HEK293 (cell line): ENCODE measurements around the gene PRSS33.

Experiments
- CTCF ChIA-PET: fragments of 350-600 bp; formaldehyde crosslinking; extraction: SDS; loops from one replicate; lab custom pipeline; 2021; ENCODE audit warnings: antibody characterized with exemption; lab: Yijun Ruan, JAX
- POLR2A ChIA-PET: fragments of 300-600 bp; formaldehyde crosslinking; extraction: SDS; loops from one replicate; lab custom pipeline; 2020; ENCODE audit warnings: antibody characterized with exemption, inconsistent platforms; lab: Yijun Ruan, JAX
- H3K27ac ChIP-seq: fragments of 200-500 bp; sonication (Bioruptor generic); 2 replicates; pipeline ENCODE4 v1.5.1; 2014; ENCODE audit warnings: low read depth, low read length, control low read depth, inconsistent platforms; ENCODE audit errors: extremely low read depth
- H3K36me3 ChIP-seq, 2 experiments: fragments of 200-500 bp in 1 of 2; sonication (Bioruptor generic) in 1 of 2; 1 replicate in 1 of 2; 2 replicates in 1 of 2; pipeline ENCODE4 v1.5.1; 2014 to 2017; ENCODE audit warnings: inconsistent platforms in 2 of 2, low read length in 2 of 2; ENCODE audit not compliant: control insufficient read depth in 2 of 2, insufficient read depth in 1 of 2
- H3K4me1 ChIP-seq: fragments of 200-500 bp; sonication (Bioruptor generic); 2 replicates; pipeline ENCODE4 v1.5.1; 2014; ENCODE audit warnings: mild to moderate bottlenecking, low read length, inconsistent platforms; ENCODE audit not compliant: control insufficient read depth, insufficient read depth
- H3K4me3 ChIP-seq: 2 replicates; pipeline ENCODE4 v1.5.1; 2011; ENCODE audit warnings: low read depth, mild to moderate bottlenecking, control low read depth, low read length, moderate library complexity
- H3K9me3 ChIP-seq: fragments of 200-500 bp; sonication (Bioruptor generic); 2 replicates; pipeline ENCODE4 v1.5.1; 2014; ENCODE audit warnings: low read depth, low read length, inconsistent platforms; ENCODE audit not compliant: control insufficient read depth, insufficient read depth
- GFI1B ChIP-seq: fragments of 450-650 bp; formaldehyde crosslinking; IDR thresholded peaks from 2 replicates; pipeline ENCODE4 v1.5.1; 2016; ENCODE audit warnings: missing biosample characterization, missing genetic modification characterization
- GLIS1 ChIP-seq: fragments of 450-650 bp; formaldehyde crosslinking; IDR thresholded peaks from 2 replicates; pipeline ENCODE4 v1.5.1; 2016; ENCODE audit warnings: missing biosample characterization, missing genetic modification characterization
- OSR2 ChIP-seq: fragments of 450-650 bp; formaldehyde crosslinking; IDR thresholded peaks from 2 replicates; pipeline ENCODE4 v1.5.1; 2016; ENCODE audit warnings: missing biosample characterization, missing genetic modification characterization
- SETDB1 ChIP-seq: IDR thresholded peaks from one replicate; pipeline ENCODE4 v1.6.1; 2017; ENCODE audit warnings: mild to moderate bottlenecking, low read length, moderate library complexity, mixed read lengths; ENCODE audit not compliant: insufficient read length
- ZBTB21 ChIP-seq: fragments of 450-650 bp; formaldehyde crosslinking; IDR thresholded peaks from 2 replicates; pipeline ENCODE4 v1.5.1; 2017; ENCODE audit warnings: missing biosample characterization, missing genetic modification characterization
- ZBTB6 ChIP-seq: fragments of 450-650 bp; formaldehyde crosslinking; IDR thresholded peaks from 2 replicates; pipeline ENCODE4 v1.5.1; 2017; ENCODE audit warnings: missing biosample characterization, missing genetic modification characterization
- ZBTB8A ChIP-seq: fragments of 450-650 bp; formaldehyde crosslinking; IDR thresholded peaks from 2 replicates; pipeline ENCODE4 v1.5.1; 2016; ENCODE audit warnings: missing biosample characterization, missing genetic modification characterization
- ZFP3 ChIP-seq: fragments of 450-650 bp; formaldehyde crosslinking; IDR thresholded peaks from 2 replicates; pipeline ENCODE4 v1.5.1; 2016; ENCODE audit warnings: low read depth, missing biosample characterization, missing genetic modification characterization
- ZIC2 ChIP-seq: fragments of 450-650 bp; formaldehyde crosslinking; IDR thresholded peaks from 2 replicates; pipeline ENCODE4 v1.5.1; 2016; ENCODE audit warnings: missing biosample characterization, missing genetic modification characterization
- ZNF10 ChIP-seq: fragments of 450-650 bp; formaldehyde crosslinking; IDR thresholded peaks from 2 replicates; pipeline ENCODE4 v1.5.1; 2017; ENCODE audit warnings: missing biosample characterization, missing genetic modification characterization
- ZNF16 ChIP-seq: fragments of 450-650 bp; formaldehyde crosslinking; IDR thresholded peaks from 2 replicates; pipeline ENCODE4 v1.5.1; 2016; ENCODE audit warnings: low read depth, missing biosample characterization, missing genetic modification characterization
- ZNF175 ChIP-seq: fragments of 450-650 bp; formaldehyde crosslinking; IDR thresholded peaks from 2 replicates; pipeline ENCODE4 v1.5.1; 2016; ENCODE audit warnings: missing biosample characterization, missing genetic modification characterization
- ZNF2 ChIP-seq: fragments of 450-650 bp; formaldehyde crosslinking; IDR thresholded peaks from 2 replicates; pipeline ENCODE4 v1.5.1; 2016; ENCODE audit warnings: missing biosample characterization, missing genetic modification characterization
- ZNF324 ChIP-seq: fragments of 450-650 bp; formaldehyde crosslinking; IDR thresholded peaks from 2 replicates; pipeline ENCODE4 v1.5.1; 2016; ENCODE audit warnings: missing biosample characterization, missing genetic modification characterization
- ZNF423 ChIP-seq: fragments of 450-650 bp; formaldehyde crosslinking; IDR thresholded peaks from 2 replicates; pipeline ENCODE4 v1.5.1; 2016; ENCODE audit warnings: missing biosample characterization, missing genetic modification characterization
- ZNF488 ChIP-seq: fragments of 450-650 bp; formaldehyde crosslinking; IDR thresholded peaks from 2 replicates; pipeline ENCODE4 v1.5.1; 2016; ENCODE audit warnings: missing biosample characterization, missing genetic modification characterization
- ZNF510 ChIP-seq: fragments of 450-650 bp; formaldehyde crosslinking; IDR thresholded peaks from 2 replicates; pipeline ENCODE4 v1.5.1; 2018; ENCODE audit warnings: mild to moderate bottlenecking, missing genetic modification characterization, missing biosample characterization; ENCODE audit not compliant: insufficient replicate concordance
- ZNF544 ChIP-seq: fragments of 450-650 bp; formaldehyde crosslinking; IDR thresholded peaks from 2 replicates; pipeline ENCODE4 v1.5.0; 2017; ENCODE audit warnings: missing biosample characterization, missing genetic modification characterization
- ZNF596 ChIP-seq: fragments of 450-650 bp; IDR thresholded peaks from 2 replicates; pipeline ENCODE4 v1.5.0; 2018; ENCODE audit warnings: missing biosample characterization, mild to moderate bottlenecking, missing genetic modification characterization, moderate library complexity
- ZNF610 ChIP-seq: fragments of 450-650 bp; formaldehyde crosslinking; IDR thresholded peaks from 2 replicates; pipeline ENCODE4 v1.5.1; 2016; ENCODE audit warnings: missing biosample characterization, missing genetic modification characterization, borderline replicate concordance
- ZNF664 ChIP-seq: fragments of 450-650 bp; formaldehyde crosslinking; IDR thresholded peaks from 2 replicates; pipeline ENCODE4 v1.5.1; 2016; ENCODE audit warnings: missing biosample characterization, missing genetic modification characterization
- ZNF692 ChIP-seq: fragments of 450-650 bp; formaldehyde crosslinking; IDR thresholded peaks from 2 replicates; pipeline ENCODE4 v1.5.1; 2016; ENCODE audit warnings: missing biosample characterization, missing genetic modification characterization
- ZNF768 ChIP-seq: fragments of 450-650 bp; formaldehyde crosslinking; IDR thresholded peaks from 2 replicates; pipeline ENCODE4 v1.5.1; 2018; ENCODE audit warnings: missing biosample characterization, mild to moderate bottlenecking, missing genetic modification characterization
- ZXDB ChIP-seq: fragments of 450-650 bp; formaldehyde crosslinking; IDR thresholded peaks from 2 replicates; pipeline ENCODE4 v1.5.1; 2016; ENCODE audit warnings: missing biosample characterization, missing genetic modification characterization

PRSS33 gene

GRCh38 chr16:2743007-2743810 lies 44.2 kb downstream of the PRSS33 start:
- ChIA-PET POLR2A (no interaction called here), CTCF (no interaction called here)
- TF ChIP-seq ZNF16 (tag by site-specific recombination), result no peak
- peak; percentile 60; the same call in 1 of the 2 replicates for TF ChIP-seq ZNF10
- no peak overlapping the region for H3K4me3 ChIP-seq
- no peak overlapping the region for H3K27ac ChIP-seq
- H3K4me1 ChIP-seq, result no peaks in the 10 kb centered on the region
- H3K36me3 ChIP-seq, result no peaks in the 10 kb centered on the region; a peak in 1 of 3 replicates
- H3K9me3 ChIP-seq, result no peaks in the 10 kb centered on the region

- Histone ChIP-seq H3K9me3 (no peaks in the 10 kb centered on the region), H3K27ac (no peak overlapping the region), H3K36me3 (no peaks in the 10 kb centered on the region), H3K4me3 (no peak overlapping the region), H3K4me1 (no peaks in the 10 kb centered on the region)
- TF ChIP-seq GFI1B (tag by site-specific recombination) (no peak), ZIC2 (tag by site-specific recombination) (peak; percentile 27; the same call in 1 of the 2 replicates), ZBTB21 (tag by site-specific recombination) (no peak)
- ChIA-PET POLR2A (interaction anchor here (0.6 to 1.3 kb wide), 2 partner anchors 126 to 587 kb away, joined by 3 read pairs; partner anchors contain the start of gene TRAF7), CTCF (no interaction called here)
Measured at GRCh38 chr16:2742323-2743006, 44.9 kb downstream of the PRSS33 start.

GRCh38 chr16:2741168-2741567 lies 46.2 kb downstream of the PRSS33 start:
- no peak for TF ChIP-seq ZNF664 (tag by site-specific recombination)
- TF ChIP-seq GLIS1 (tag by site-specific recombination), result no peak
- no peak for TF ChIP-seq ZBTB6 (tag by site-specific recombination)
- TF ChIP-seq ZNF423 (tag by site-specific recombination), result no peak
- no peak for TF ChIP-seq ZXDB (tag by site-specific recombination)
- no peak for TF ChIP-seq ZNF175 (tag by site-specific recombination)
- TF ChIP-seq ZFP3 (tag by site-specific recombination), result no peak
- no peak for TF ChIP-seq ZNF324
- no peaks in the 10 kb centered on the region for H3K36me3 ChIP-seq
- H3K4me1 ChIP-seq, result no peaks in the 10 kb centered on the region
- H3K27ac ChIP-seq, result 0 out of 2 replicates have a peak overlapping the region, but pooled peaks have one; percentile 11
- POLR2A ChIA-PET, result interaction anchor here (1.1 to 2.0 kb wide), 3 partner anchors 12 to 127 kb away, joined by 3 to 4 read pairs (median 4); no protein-coding TSS in a partner anchor
- H3K4me3 ChIP-seq, result no peak overlapping the region
- CTCF ChIA-PET, result no interaction called here
- H3K9me3 ChIP-seq, result no peaks in the 10 kb centered on the region

GRCh38 chr16:2740476-2740875 lies 46.9 kb downstream of the PRSS33 start:
- TF ChIP-seq ZNF2 (tag by site-specific recombination) (no peak), ZBTB8A (tag by site-specific recombination) (no peak), ZNF510 (no peak), ZNF544 (tag by site-specific recombination) (no peak), ZNF768 (tag by site-specific recombination) (no peak), ZNF610 (tag by site-specific recombination) (no peak), ZNF692 (tag by site-specific recombination) (no peak), SETDB1 (no peak), OSR2 (tag by site-specific recombination) (no peak), ZNF596 (no peak), ZNF488 (tag by site-specific recombination) (no peak)
- H3K36me3 ChIP-seq, result no peaks in the 10 kb centered on the region
- POLR2A ChIA-PET, result interaction anchor here (2.0 kb wide), 1 partner anchor 16 kb away, joined by 4 read pairs; no protein-coding TSS in a partner anchor
- H3K4me1 ChIP-seq, result no peaks in the 10 kb centered on the region
- H3K4me3 ChIP-seq, result no peak overlapping the region
- H3K9me3 ChIP-seq, result no peaks in the 10 kb centered on the region
- H3K27ac ChIP-seq, result no peak overlapping the region
- CTCF ChIA-PET, result interaction anchor here (0.6 to 0.7 kb wide), 2 partner anchors 82 to 172 kb away, joined by 3 read pairs; no protein-coding TSS in a partner anchor
